Measurements from ENCODE around the gene CYP27B1. TPM values are rescaled to one million over a fixed set of nuclear protein-coding genes. Genes with fewer than 3 reads are reported as not detected.

CYP27B1 gene
- total and polyA plus RNA-seq, 10 donors = 0.20 to 1.5 (median 0.47) TPM

DNA sequence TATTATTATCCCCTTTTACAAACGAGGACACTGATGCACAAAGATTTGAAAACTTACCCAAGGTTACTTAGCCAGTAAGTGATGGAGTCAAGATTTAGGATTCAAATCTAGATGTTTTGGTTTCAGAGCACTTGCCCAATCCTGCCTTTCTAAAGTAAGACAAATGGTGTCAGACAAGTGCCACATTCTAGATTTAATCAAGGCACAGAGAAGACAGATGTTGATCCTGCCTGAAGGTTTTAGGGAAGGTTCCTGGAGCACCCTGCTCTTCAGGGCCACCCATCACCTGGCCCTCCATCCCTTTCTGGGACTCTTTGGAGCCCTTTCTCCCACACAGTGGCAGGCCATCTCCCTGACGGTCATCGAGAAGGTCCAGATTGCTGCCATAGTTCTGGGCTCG lies 9.1 kb downstream of the CYP27B1 start:
- TF ChIP-seq, protein P1, sequence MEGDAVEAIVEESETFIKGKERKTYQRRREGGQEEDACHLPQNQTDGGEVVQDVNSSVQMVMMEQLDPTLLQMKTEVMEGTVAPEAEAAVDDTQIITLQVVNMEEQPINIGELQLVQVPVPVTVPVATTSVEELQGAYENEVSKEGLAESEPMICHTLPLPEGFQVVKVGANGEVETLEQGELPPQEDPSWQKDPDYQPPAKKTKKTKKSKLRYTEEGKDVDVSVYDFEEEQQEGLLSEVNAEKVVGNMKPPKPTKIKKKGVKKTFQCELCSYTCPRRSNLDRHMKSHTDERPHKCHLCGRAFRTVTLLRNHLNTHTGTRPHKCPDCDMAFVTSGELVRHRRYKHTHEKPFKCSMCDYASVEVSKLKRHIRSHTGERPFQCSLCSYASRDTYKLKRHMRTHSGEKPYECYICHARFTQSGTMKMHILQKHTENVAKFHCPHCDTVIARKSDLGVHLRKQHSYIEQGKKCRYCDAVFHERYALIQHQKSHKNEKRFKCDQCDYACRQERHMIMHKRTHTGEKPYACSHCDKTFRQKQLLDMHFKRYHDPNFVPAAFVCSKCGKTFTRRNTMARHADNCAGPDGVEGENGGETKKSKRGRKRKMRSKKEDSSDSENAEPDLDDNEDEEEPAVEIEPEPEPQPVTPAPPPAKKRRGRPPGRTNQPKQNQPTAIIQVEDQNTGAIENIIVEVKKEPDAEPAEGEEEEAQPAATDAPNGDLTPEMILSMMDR (IDR thresholded peaks at IDR 0.05 in 8 of 11, conservative IDR thresholded peaks at IDR 0.05 in 3 of 11) = no peak
- TF ChIP-seq POLR2AphosphoS5 (IDR thresholded peaks at IDR 0.05) (no peak), POLR2A (IDR thresholded peaks at IDR 0.05) (no peak)
- Histone ChIP-seq H3K4me1 (peaks cover 14 to 57% (median 36%) of the 10 kb centered on the region in 6 donors), H3K9me3 (no peaks in the 10 kb centered on the region), H3K36me3 (peaks cover 0 to 23% (median 19%) of the 10 kb centered on the region in 6 donors), H3K27ac (no peak overlapping the region), H3K4me3 (no peak overlapping the region), H3K27me3 (replicated peaks in 1 of 7) (peaks cover 0 to 10% (median 0%) of the 10 kb centered on the region in 7 donors)
- intact Hi-C loops (cut with DNase I; ENCODE audit: low total_unique reads) = no loop called here
- 87 to 95% (median 92%) methylated on average over 4 of the region's 4 CpGs for WGBS, 5 donors
- DNase-seq = no peak

DNA sequence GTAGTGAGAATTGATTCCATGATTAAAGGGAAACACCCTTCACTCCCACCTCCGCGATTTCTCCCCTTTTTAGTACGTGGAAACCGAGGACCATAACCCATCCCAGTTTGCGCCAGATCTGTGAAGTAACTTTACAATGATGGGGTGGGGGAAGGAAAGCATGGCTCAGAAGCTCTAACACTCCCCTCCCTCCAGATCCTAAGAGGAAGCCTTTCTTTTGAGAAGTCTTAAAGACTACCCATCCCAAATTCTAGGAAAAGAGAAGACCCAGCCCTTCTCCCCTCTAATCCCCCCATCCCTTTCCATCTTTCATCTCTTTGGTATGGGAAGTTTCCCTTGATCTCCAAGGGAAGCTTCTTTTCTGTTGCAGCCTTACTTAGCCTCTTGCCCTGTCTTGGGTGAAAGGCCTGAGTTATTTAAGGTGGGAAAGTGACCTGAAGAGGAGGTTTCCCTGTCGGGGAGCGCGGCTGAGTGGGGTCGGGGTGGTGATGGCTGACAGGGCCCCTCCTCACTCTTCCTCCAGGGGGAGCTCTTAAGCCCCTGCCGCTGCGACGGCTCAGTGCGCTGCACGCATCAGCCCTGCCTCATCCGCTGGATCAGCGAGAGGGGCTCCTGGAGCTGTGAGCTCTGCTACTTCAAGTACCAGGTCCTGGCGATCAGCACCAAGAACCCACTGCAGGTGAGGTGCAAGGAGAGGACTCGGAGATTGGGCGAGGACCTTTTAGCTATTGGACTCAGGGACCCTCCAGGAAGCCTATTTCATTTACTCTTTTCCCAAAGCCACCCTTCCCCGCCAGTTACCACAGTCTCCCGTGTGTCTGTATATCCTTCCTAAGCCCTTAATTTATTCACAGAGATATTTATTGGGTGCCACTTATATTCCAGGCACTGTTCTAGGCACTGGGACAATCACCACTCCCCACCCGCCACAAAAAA lies 10.2 kb downstream of the CYP27B1 start:
- H3K36me3 ChIP-seq = peaks cover 0 to 23% (median 19%) of the 10 kb centered on the region in 6 donors
- peak; percentile 92 for DNase-seq
- peak; percentile 44 to 60 (median 51) for TF ChIP-seq POLR2AphosphoS5 (IDR thresholded peaks at IDR 0.05)
- TF ChIP-seq POLR2A (IDR thresholded peaks at IDR 0.05) = no peak
- TF ChIP-seq, protein P1 (IDR thresholded peaks at IDR 0.05 in 8 of 11, conservative IDR thresholded peaks at IDR 0.05 in 3 of 11) = peak in 10 of 11 experiments; percentile 51 to 86 (median 74)
- peak overlapping the region in 7 of 8 donors; percentile 58 to 95 (median 72) for H3K4me3 ChIP-seq
- peak overlapping the region in 6 of 8 donors; percentile 78 to 95 (median 86) for H3K27ac ChIP-seq
- WGBS, 5 donors = 30 to 38% (median 33%) methylated on average over 22 of the region's 22 CpGs
- H3K27me3 ChIP-seq (replicated peaks in 1 of 7) = peaks cover 0 to 10% (median 0%) of the 10 kb centered on the region in 7 donors
- H3K4me1 ChIP-seq = peaks cover 16 to 65% (median 42%) of the 10 kb centered on the region in 6 donors
- intact Hi-C loops (cut with DNase I; ENCODE audit: low total_unique reads) = no loop called here
- no peaks in the 10 kb centered on the region for H3K9me3 ChIP-seq

DNA sequence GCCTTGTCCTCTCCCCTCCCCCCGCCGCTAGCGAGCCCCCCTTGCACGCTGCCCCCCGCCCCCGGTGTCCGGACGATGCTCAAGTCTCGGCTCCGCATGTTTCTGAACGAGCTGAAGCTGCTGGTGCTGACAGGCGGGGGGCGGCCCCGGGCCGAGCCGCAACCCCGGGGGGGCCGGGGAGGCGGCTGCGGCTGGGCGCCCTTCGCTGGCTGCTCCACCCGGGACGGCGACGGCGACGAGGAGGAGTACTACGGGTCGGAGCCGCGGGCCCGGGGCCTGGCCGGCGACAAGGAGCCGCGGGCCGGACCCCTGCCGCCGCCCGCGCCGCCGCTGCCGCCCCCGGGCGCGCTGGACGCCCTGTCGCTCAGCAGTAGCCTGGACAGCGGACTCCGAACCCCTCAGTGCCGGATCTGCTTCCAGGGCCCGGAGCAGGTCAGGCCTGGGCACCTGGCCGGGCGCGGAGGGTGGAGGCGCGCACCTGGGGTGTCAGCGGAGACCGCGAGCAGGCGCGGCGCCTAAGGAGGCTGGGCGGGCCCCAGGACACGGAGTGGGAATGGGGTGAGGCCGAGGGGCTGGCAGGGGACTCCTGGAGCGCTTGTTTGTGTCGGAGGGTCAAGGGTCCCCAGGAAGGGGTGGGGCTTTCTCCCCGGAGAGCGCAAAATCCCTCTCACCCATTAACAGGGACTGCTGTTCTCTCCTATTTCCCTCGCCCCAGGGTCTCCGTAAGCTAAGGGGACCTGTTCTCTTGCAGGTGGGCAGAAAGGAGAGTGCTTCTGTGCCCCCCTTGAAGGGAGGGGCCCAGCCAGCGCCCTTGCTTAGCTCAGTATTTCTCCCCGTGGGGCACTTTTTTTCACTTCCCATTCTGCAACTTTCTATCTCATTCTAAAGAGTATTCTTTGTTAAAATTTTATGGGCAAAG lies 11.2 kb downstream of the CYP27B1 start:
- peaks cover 25 to 75% (median 51%) of the 10 kb centered on the region in 6 donors for H3K4me1 ChIP-seq
- H3K9me3 ChIP-seq = no peaks in the 10 kb centered on the region
- H3K36me3 ChIP-seq = peaks cover 0 to 26% (median 20%) of the 10 kb centered on the region in 6 donors
- H3K27me3 ChIP-seq (replicated peaks in 1 of 7) = peaks cover 0 to 10% (median 0%) of the 10 kb centered on the region in 7 donors
- DNase-seq = peak; percentile 91
- H3K27ac ChIP-seq = peak overlapping the region; percentile 65 to 95 (median 83)
- 0 to 3% (median 1%) methylated on average over 16 to 76 of the region's 76 CpGs for WGBS, 5 donors
- peak overlapping the region; percentile 58 to 95 (median 70) for H3K4me3 ChIP-seq
- intact Hi-C loops (cut with DNase I; ENCODE audit: low total_unique reads) = no loop called here
- TF ChIP-seq, protein P1 (IDR thresholded peaks at IDR 0.05 in 8 of 11, conservative IDR thresholded peaks at IDR 0.05 in 3 of 11) = no peak
- TF ChIP-seq POLR2AphosphoS5 (IDR thresholded peaks at IDR 0.05) = peak in 1 of 3 donors; percentile 39
